Fibroblast of skin of abdomen (primary cell): Measurements from ENCODE around the gene RRAGC.
"Not testable (repeated sequence)": the region's sequence is repeated elsewhere in the genome, so short reads cannot be mapped to it uniquely, and the experiment has no call there.

ENCODE experiments used
- DNase-seq: peaks from one replicate; pipeline ENCODE4 v3.0.0-alpha.2; 2013

RRAGC gene

GRCh38 chr1:38852780-38853179, 6.8 kb downstream of the RRAGC start:
- no peak for DNase-seq

GRCh38 chr1:38848071-38848470, 11.5 kb downstream of the RRAGC start:
- DNase-seq: no peak

GRCh38 chr1:38846210-38846609, 13.4 kb downstream of the RRAGC start:
- DNase-seq: no peak

- DNase-seq: not testable (repeated sequence)
Observed at GRCh38 chr1:38845088-38845487, 14.5 kb downstream of the RRAGC start.

- DNase-seq: no peak
Observed at GRCh38 chr1:38840281-38840680, 19.3 kb downstream of the RRAGC start.

- no peak for DNase-seq
Observed at GRCh38 chr1:38839363-38839762, 20.2 kb downstream of the RRAGC start.

- DNase-seq: not testable (repeated sequence)
Observed at GRCh38 chr1:38836316-38836715, 23.3 kb downstream of the RRAGC start.

GRCh38 chr1:38834937-38835827, 24.4 kb downstream of the RRAGC start:
- peak; percentile 76 for DNase-seq

- no peak for DNase-seq
Observed at GRCh38 chr1:38834221-38834782, 25.3 kb downstream of the RRAGC start.

GRCh38 chr1:38833146-38833545, 26.4 kb downstream of the RRAGC start:
- DNase-seq: no peak

GRCh38 chr1:38832370-38832734, 27.2 kb downstream of the RRAGC start:
- DNase-seq: no peak

- peak; percentile 6 for DNase-seq
Observed at GRCh38 chr1:38831731-38832369, 27.7 kb downstream of the RRAGC start.

GRCh38 chr1:38829368-38829767, 30.2 kb downstream of the RRAGC start:
- no peak for DNase-seq

- DNase-seq: no peak
Observed at GRCh38 chr1:38827318-38827717, 32.3 kb downstream of the RRAGC start.

GRCh38 chr1:38826886-38827285, 32.7 kb downstream of the RRAGC start:
- DNase-seq: no peak

GRCh38 chr1:38826262-38826661, 33.3 kb downstream of the RRAGC start:
- no peak for DNase-seq

GRCh38 chr1:38820860-38821259, 38.7 kb downstream of the RRAGC start:
- DNase-seq: no peak

GRCh38 chr1:38819516-38819915, 40.1 kb downstream of the RRAGC start:
- DNase-seq: no peak

GRCh38 chr1:38819040-38819439, 40.5 kb downstream of the RRAGC start:
- DNase-seq: no peak

- DNase-seq: no peak
Observed at GRCh38 chr1:38818175-38818976, 41.2 kb downstream of the RRAGC start.

- DNase-seq: no peak
Observed at GRCh38 chr1:38817267-38818174, 42.1 kb downstream of the RRAGC start.
